A673 (cell line): ENCODE measurements around the gene CCDC83. TPM values are rescaled to one million over a fixed set of nuclear protein-coding genes. Genes with fewer than 3 reads are reported as not detected.

Experiments used
- BruUV-seq: library from RNA; stranded (reverse); fragments of 400-500 nt; replicated peaks from 2 replicates; lab custom pipeline; 2021; lab: Mats Ljungman, UMichigan
- CTCF ChIA-PET: fragments of 300-600 bp; sonication (Branson Sonifier 250); formaldehyde crosslinking; loops from one replicate; lab custom pipeline; 2022; ENCODE audit warnings: antibody characterized with exemption; lab: Charles Lee
- POLR2A ChIA-PET: fragments of 300-600 bp; sonication (Branson Sonifier 250); formaldehyde crosslinking; loops from one replicate; lab custom pipeline; 2022; ENCODE audit warnings: antibody characterized with exemption; ENCODE audit not compliant: low non-redundant PET; lab: Charles Lee
- DNase-seq: peaks from one replicate; pipeline ENCODE4 v3.0.0-alpha.2; 2015; ENCODE audit warnings: low spot score
- H3K27ac ChIP-seq: fragments of 200-600 bp; sonication (generic); 2 replicates; pipeline ENCODE4 v1.5.1; 2016; ENCODE audit warnings: mixed run types, low read depth, mild to moderate bottlenecking, mixed read lengths, antibody characterized with exemption, low read length; ENCODE audit not compliant: poor library complexity, severe bottlenecking
- H3K27me3 ChIP-seq: fragments of 200-600 bp; sonication (generic); replicated peaks from 2 replicates; pipeline ENCODE4 v1.6.1; 2017; ENCODE audit warnings: mixed run types, low read depth, mild to moderate bottlenecking, mixed read lengths, antibody characterized with exemption, low read length; ENCODE audit not compliant: insufficient read depth, poor library complexity
- H3K36me3 ChIP-seq: fragments of 200-600 bp; sonication (generic); 2 replicates; pipeline ENCODE4 v1.6.1; 2016; ENCODE audit warnings: mixed run types, mild to moderate bottlenecking, mixed read lengths, antibody characterized with exemption, low read length; ENCODE audit not compliant: insufficient read depth, poor library complexity, severe bottlenecking
- H3K4me1 ChIP-seq: fragments of 200-600 bp; sonication (generic); 2 replicates; pipeline ENCODE4 v1.6.1; 2017; ENCODE audit warnings: mixed run types, mild to moderate bottlenecking, mixed read lengths, antibody characterized with exemption, low read length; ENCODE audit not compliant: insufficient read depth, poor library complexity, severe bottlenecking
- H3K4me3 ChIP-seq: fragments of 200-600 bp; sonication (generic); 2 replicates; pipeline ENCODE4 v1.5.1; 2016; ENCODE audit warnings: low read depth, mixed run types, mild to moderate bottlenecking, mixed read lengths, low read length; ENCODE audit not compliant: poor library complexity, severe bottlenecking
- H3K9me3 ChIP-seq: fragments of 200-600 bp; sonication (generic); 2 replicates; pipeline ENCODE4 v1.6.1; 2016; ENCODE audit warnings: mixed run types, low read depth, mild to moderate bottlenecking, mixed read lengths, antibody characterized with exemption, low read length; ENCODE audit not compliant: poor library complexity, severe bottlenecking
- CTCF ChIP-seq: fragments of 300-800, 200-600 bp; sonication (generic); conservative IDR thresholded peaks from 2 replicates; pipeline ENCODE4 v1.5.1; 2017; ENCODE audit warnings: low read depth, mild to moderate bottlenecking, antibody characterized with exemption, low read length, moderate library complexity, mixed read lengths
- EZH2 ChIP-seq: fragments of 200-600 bp; sonication (generic); IDR thresholded peaks from 2 replicates; pipeline ENCODE4 v1.6.1; 2017; ENCODE audit warnings: borderline replicate concordance, low read depth, mild to moderate bottlenecking, mixed read lengths, antibody characterized with exemption, low read length; ENCODE audit not compliant: poor library complexity, severe bottlenecking
- intact Hi-C: fragments of 100-400 bp; cut with micrococcal nuclease; formaldehyde crosslinking; loops from one replicate; pipeline ENCODE4 v1.10.0; 2022; ENCODE audit not compliant: unreplicated experiment
- total RNA-seq: library from RNA; stranded (reverse); gene quantifications from 2 replicates; pipeline ENCODE4 v1.2.3, GENCODE V29; 2021

CCDC83 gene
- total RNA-seq, 1 experiment from 2014 or later, result not detected

GRCh38 chr11:85912414-85912813 lies 57.2 kb downstream of the CCDC83 start:
- BruUV-seq, result no TSS peak
- TF ChIP-seq EZH2 (no peak), CTCF (no peak)
- no peaks in the 10 kb centered on the region for H3K36me3 ChIP-seq
- no peak overlapping the region for H3K4me3 ChIP-seq
- no peaks in the 10 kb centered on the region for H3K9me3 ChIP-seq
- no peak for DNase-seq
- intact Hi-C loops, result no loop called here
- H3K4me1 ChIP-seq, result no peaks in the 10 kb centered on the region
- H3K27ac ChIP-seq, result no peak overlapping the region
- ChIA-PET POLR2A (no interaction called here), CTCF (no interaction called here)
- H3K27me3 ChIP-seq, result peaks cover 20% of the 10 kb centered on the region

GRCh38 chr11:85913513-85913912 lies 58.3 kb downstream of the CCDC83 start:
- Histone ChIP-seq H3K36me3 (no peaks in the 10 kb centered on the region), H3K4me1 (peaks cover 3% of the 10 kb centered on the region), H3K27me3 (peaks cover 20% of the 10 kb centered on the region), H3K27ac (no peak overlapping the region), H3K9me3 (no peaks in the 10 kb centered on the region), H3K4me3 (no peak overlapping the region)
- intact Hi-C loops, result no loop called here
- CTCF ChIA-PET, result no interaction called here
- no TSS peak for BruUV-seq
- POLR2A ChIA-PET, result interaction anchor here (0.7 kb wide), 1 partner anchor 156 kb away, joined by 3 read pairs; no protein-coding TSS in a partner anchor
- no peak for DNase-seq
- TF ChIP-seq EZH2, result no peak
- no peak for TF ChIP-seq CTCF

GRCh38 chr11:85914425-85914824 lies 59.2 kb downstream of the CCDC83 start:
- no peak for DNase-seq
- ChIA-PET CTCF (no interaction called here), POLR2A (no interaction called here)
- no peaks in the 10 kb centered on the region for H3K9me3 ChIP-seq
- no peak overlapping the region for H3K4me3 ChIP-seq
- H3K36me3 ChIP-seq, result no peaks in the 10 kb centered on the region
- H3K27ac ChIP-seq, result no peak overlapping the region
- no peak for TF ChIP-seq EZH2
- TF ChIP-seq CTCF, result no peak
- peaks cover 8% of the 10 kb centered on the region for H3K4me1 ChIP-seq
- H3K27me3 ChIP-seq, result peaks cover 20% of the 10 kb centered on the region
- intact Hi-C loops, result no loop called here
- BruUV-seq, result no TSS peak
